Glutamatergic neuron (in vitro differentiated cells): ENCODE measurements around the gene PRR13. TPM values are rescaled to one million over a fixed set of nuclear protein-coding genes. Genes with fewer than 3 reads are reported as not detected.

Experiments
- DNase-seq: peaks from one replicate; pipeline ENCODE4 v3.0.0; 2022
- H3K27ac Mint-ChIP-seq: one replicate; pipeline ENCODE4 v1.8.0; 2020; ENCODE audit warnings: mild to moderate bottlenecking, mixed read lengths, inconsistent platforms; ENCODE audit not compliant: unreplicated experiment
- H3K27me3 Mint-ChIP-seq: one replicate; pipeline ENCODE4 v1.8.0; 2020; ENCODE audit warnings: mild to moderate bottlenecking, moderate library complexity, mixed read lengths, inconsistent platforms; ENCODE audit not compliant: unreplicated experiment
- H3K36me3 Mint-ChIP-seq: one replicate; pipeline ENCODE4 v1.8.0; 2020; ENCODE audit warnings: mild to moderate bottlenecking, mixed read lengths, inconsistent platforms; ENCODE audit not compliant: unreplicated experiment
- H3K4me1 Mint-ChIP-seq: one replicate; pipeline ENCODE4 v1.8.0; 2020; ENCODE audit warnings: mild to moderate bottlenecking, low read depth, mixed read lengths, inconsistent platforms; ENCODE audit not compliant: unreplicated experiment
- H3K4me3 Mint-ChIP-seq: one replicate; pipeline ENCODE4 v1.8.0; 2020; ENCODE audit warnings: mild to moderate bottlenecking, mixed read lengths, inconsistent platforms; ENCODE audit not compliant: unreplicated experiment
- H3K9me3 Mint-ChIP-seq: one replicate; pipeline ENCODE4 v1.8.0; 2020; ENCODE audit warnings: mild to moderate bottlenecking, moderate library complexity, mixed read lengths, inconsistent platforms; ENCODE audit not compliant: unreplicated experiment
- CTCF ChIP-seq: fragments of 200-600 bp; sonication (generic); IDR thresholded peaks from one replicate; pipeline ENCODE4 v1.5.0; 2021; ENCODE audit not compliant: partially characterized antibody, unreplicated experiment
- total RNA-seq: library from RNA; stranded (reverse); fragmentation: NEBNext Ultra II Directional; extraction: Animal tissue kit (Norgen Biotek cat#: 25700); gene quantifications from one replicate; pipeline ENCODE4 v1.2.1, GENCODE V29; 2021; ENCODE audit not compliant: unreplicated experiment

Gene PRR13
- total RNA-seq, 1 donor from 2014 or later = 105 TPM

- DNase-seq = no peak
- H3K27me3 Mint-ChIP-seq = peaks cover 12% of the 10 kb centered on the region
- peaks cover 11% of the 10 kb centered on the region for H3K9me3 Mint-ChIP-seq
- H3K36me3 Mint-ChIP-seq = no peaks in the 10 kb centered on the region
- peaks cover 32% of the 10 kb centered on the region for H3K4me1 Mint-ChIP-seq
- TF ChIP-seq CTCF = no peak
- peak overlapping the region; percentile 99 for H3K27ac Mint-ChIP-seq
- peak overlapping the region; percentile 97 for H3K4me3 Mint-ChIP-seq
Observed at GRCh38 chr12:53492188-53492587, 50.7 kb downstream of the PRR13 start.

- Mint-ChIP-seq H3K27me3 (peaks cover 13% of the 10 kb centered on the region), H3K4me1 (peaks cover 35% of the 10 kb centered on the region), H3K27ac (peak overlapping the region; percentile 99), H3K4me3 (peak overlapping the region; percentile 97), H3K9me3 (peaks cover 14% of the 10 kb centered on the region), H3K36me3 (no peaks in the 10 kb centered on the region)
- DNase-seq = peak; percentile 95
- TF ChIP-seq CTCF = no peak
Observed at GRCh38 chr12:53492830-53493609, 51.5 kb downstream of the PRR13 start.

- H3K4me1 Mint-ChIP-seq = peaks cover 42% of the 10 kb centered on the region
- H3K27ac Mint-ChIP-seq = peak overlapping the region; percentile 99
- DNase-seq = peak; percentile 69
- no peak for TF ChIP-seq CTCF
- no peaks in the 10 kb centered on the region for H3K36me3 Mint-ChIP-seq
- peak overlapping the region; percentile 97 for H3K4me3 Mint-ChIP-seq
- peaks cover 20% of the 10 kb centered on the region for H3K9me3 Mint-ChIP-seq
- peaks cover 20% of the 10 kb centered on the region for H3K27me3 Mint-ChIP-seq
Observed at GRCh38 chr12:53493610-53494391, 52.3 kb downstream of the PRR13 start.

Other genes with a start within 250 kb of the PRR13 start
- gene ITGB7, start 234.5 kb upstream of the PRR13 start, total RNA-seq = not detected
- gene RARG, start 209.5 kb upstream of the PRR13 start, total RNA-seq = 0.27 TPM
- 5.1 TPM for gene ESPL1, start 173.4 kb upstream of the PRR13 start, total RNA-seq
- 292 TPM for gene PFDN5, start 146.2 kb upstream of the PRR13 start, total RNA-seq
- gene MYG1, start 142.0 kb upstream of the PRR13 start, total RNA-seq = 66.1 TPM
- gene AAAS, start 120.1 kb upstream of the PRR13 start, total RNA-seq = 57.5 TPM
- not detected for gene SP7, start 105.4 kb upstream of the PRR13 start, total RNA-seq
- gene SP1, start 61.6 kb upstream of the PRR13 start, total RNA-seq = 34.8 TPM
- not detected for gene AMHR2, start 17.9 kb upstream of the PRR13 start, total RNA-seq
- 1,170 TPM for gene PCBP2, start 10.4 kb downstream of the PRR13 start, total RNA-seq
- gene MAP3K12, start 57.7 kb downstream of the PRR13 start, total RNA-seq = 94.2 TPM
- 49.0 TPM for gene TARBP2, start 59.5 kb downstream of the PRR13 start, total RNA-seq
- gene NPFF, start 65.8 kb downstream of the PRR13 start, total RNA-seq = not detected
- 36.0 TPM for gene ATF7, start 184.6 kb downstream of the PRR13 start, total RNA-seq
- 283 TPM for gene ATP5MC2, start 234.3 kb downstream of the PRR13 start, total RNA-seq